Loucy (cell line): ENCODE results near the gene SRPK3.

Experiments used
- H2AFZ ChIP-seq: fragments of 200-600 bp; sonication (generic); 2 replicates; pipeline ENCODE4 v1.6.0; 2016; ENCODE audit warnings: antibody characterized with exemption, mild to moderate bottlenecking, low read length, moderate library complexity
- H3F3A ChIP-seq: fragments of 200-600 bp; 2 replicates; pipeline ENCODE4 v1.6.0; 2016; ENCODE audit warnings: antibody characterized with exemption, low read depth, mild to moderate bottlenecking
- H3K27me3 ChIP-seq: fragments of 200-600 bp; sonication (generic); 2 replicates; pipeline ENCODE4 v1.6.1; 2014; ENCODE audit warnings: low read length, mild to moderate bottlenecking; ENCODE audit not compliant: insufficient read depth, poor library complexity, severe bottlenecking
- H3K36me3 ChIP-seq: fragments of 200-600 bp; sonication (generic); 2 replicates; pipeline ENCODE4 v1.6.1; 2016; ENCODE audit warnings: low read length; ENCODE audit not compliant: insufficient read depth
- H3K4me1 ChIP-seq: fragments of 200-600 bp; sonication (generic); 2 replicates; pipeline ENCODE4 v1.5.1; 2014; ENCODE audit warnings: low read length, mild to moderate bottlenecking; ENCODE audit not compliant: insufficient read depth, poor library complexity, severe bottlenecking
- H3K4me2 ChIP-seq: fragments of 200-600 bp; sonication (generic); 2 replicates; pipeline ENCODE4 v1.6.0; 2014; ENCODE audit warnings: antibody characterized with exemption, low read length, low read depth, mild to moderate bottlenecking; ENCODE audit not compliant: poor library complexity, severe bottlenecking
- H3K4me3 ChIP-seq: fragments of 200-600 bp; sonication (generic); 2 replicates; pipeline ENCODE4 v1.5.1; 2014; ENCODE audit warnings: low read length, mild to moderate bottlenecking, mixed read lengths; ENCODE audit not compliant: poor library complexity, severe bottlenecking
- H3K79me2 ChIP-seq: fragments of 200-600 bp; sonication (generic); 2 replicates; pipeline ENCODE4 v1.6.1; 2014; ENCODE audit warnings: low read length; ENCODE audit not compliant: insufficient read depth
- H3K9ac ChIP-seq: fragments of 200-600 bp; sonication (generic); 2 replicates; pipeline ENCODE4 v1.6.0; 2014; ENCODE audit warnings: mild to moderate bottlenecking, low read depth, low read length, moderate library complexity; ENCODE audit not compliant: poor library complexity, severe bottlenecking
- H3K9me2 ChIP-seq: fragments of 200-600 bp; sonication (generic); replicated peaks from 2 replicates; pipeline ENCODE4 v1.6.1; 2016; ENCODE audit warnings: low read depth, low read length, mixed read lengths
- H3K9me3 ChIP-seq: fragments of 200-600 bp; sonication (generic); 2 replicates; pipeline ENCODE4 v1.6.1; 2014; ENCODE audit warnings: mild to moderate bottlenecking, antibody characterized with exemption, low read length, low read depth; ENCODE audit not compliant: insufficient read depth
- H4K20me1 ChIP-seq: fragments of 200-600 bp; sonication (generic); 2 replicates; pipeline ENCODE4 v1.6.0; 2014; ENCODE audit warnings: antibody characterized with exemption, low read length, mild to moderate bottlenecking; ENCODE audit not compliant: insufficient read depth, poor library complexity, severe bottlenecking
- EZH2phosphoT487 ChIP-seq: fragments of 200-600 bp; IDR thresholded peaks from 2 replicates; pipeline ENCODE4 v1.6.1; 2018; ENCODE audit warnings: antibody characterized with exemption, mild to moderate bottlenecking, moderate library complexity, borderline replicate concordance
- TF ChIP-seq, protein P1 (sequence below): fragments of 200-600 bp; sonication (generic); conservative IDR thresholded peaks from 2 replicates; pipeline ENCODE4 v1.5.1; 2014; ENCODE audit warnings: mild to moderate bottlenecking, antibody characterized with exemption, low read length

Gene SRPK3

DNA sequence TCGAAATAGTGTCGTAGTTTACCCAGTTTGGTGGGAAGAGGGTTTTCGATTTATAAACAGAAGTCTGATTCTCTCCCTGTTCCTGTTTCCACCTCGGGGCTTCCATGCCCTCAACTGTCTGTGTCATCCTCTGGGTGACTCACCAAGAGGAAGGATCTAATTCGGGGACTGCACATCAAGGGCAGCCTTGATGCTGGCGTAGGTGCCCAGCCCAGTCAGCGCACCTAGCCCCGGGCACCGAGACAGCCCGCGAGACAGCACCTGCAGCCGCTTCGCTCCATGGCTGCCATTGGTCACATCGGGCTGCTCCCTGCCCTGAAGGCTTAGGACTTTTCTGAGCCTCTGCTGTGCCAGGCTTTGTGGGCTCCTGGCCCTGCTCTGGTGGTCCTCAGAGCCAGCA, 48.4 kb upstream of the SRPK3 start:
- H3K27me3 ChIP-seq, result no peaks in the 10 kb centered on the region
- H3K4me1 ChIP-seq, result peaks cover 12% of the 10 kb centered on the region
- no peak overlapping the region for H3K4me2 ChIP-seq
- H3K9me3 ChIP-seq, result no peaks in the 10 kb centered on the region
- no peaks in the 10 kb centered on the region for H3K9me2 ChIP-seq
- H3F3A ChIP-seq, result no peaks in the 10 kb centered on the region
- no peak overlapping the region for H3K4me3 ChIP-seq
- TF ChIP-seq, protein P1, sequence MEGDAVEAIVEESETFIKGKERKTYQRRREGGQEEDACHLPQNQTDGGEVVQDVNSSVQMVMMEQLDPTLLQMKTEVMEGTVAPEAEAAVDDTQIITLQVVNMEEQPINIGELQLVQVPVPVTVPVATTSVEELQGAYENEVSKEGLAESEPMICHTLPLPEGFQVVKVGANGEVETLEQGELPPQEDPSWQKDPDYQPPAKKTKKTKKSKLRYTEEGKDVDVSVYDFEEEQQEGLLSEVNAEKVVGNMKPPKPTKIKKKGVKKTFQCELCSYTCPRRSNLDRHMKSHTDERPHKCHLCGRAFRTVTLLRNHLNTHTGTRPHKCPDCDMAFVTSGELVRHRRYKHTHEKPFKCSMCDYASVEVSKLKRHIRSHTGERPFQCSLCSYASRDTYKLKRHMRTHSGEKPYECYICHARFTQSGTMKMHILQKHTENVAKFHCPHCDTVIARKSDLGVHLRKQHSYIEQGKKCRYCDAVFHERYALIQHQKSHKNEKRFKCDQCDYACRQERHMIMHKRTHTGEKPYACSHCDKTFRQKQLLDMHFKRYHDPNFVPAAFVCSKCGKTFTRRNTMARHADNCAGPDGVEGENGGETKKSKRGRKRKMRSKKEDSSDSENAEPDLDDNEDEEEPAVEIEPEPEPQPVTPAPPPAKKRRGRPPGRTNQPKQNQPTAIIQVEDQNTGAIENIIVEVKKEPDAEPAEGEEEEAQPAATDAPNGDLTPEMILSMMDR, result no peak
- TF ChIP-seq EZH2phosphoT487, result no peak
- H3K9ac ChIP-seq, result no peak overlapping the region
- H3K79me2 ChIP-seq, result no peaks in the 10 kb centered on the region
- no peaks in the 10 kb centered on the region for H3K36me3 ChIP-seq
- no peaks in the 10 kb centered on the region for H4K20me1 ChIP-seq
- H2AFZ ChIP-seq, result no peak overlapping the region

DNA sequence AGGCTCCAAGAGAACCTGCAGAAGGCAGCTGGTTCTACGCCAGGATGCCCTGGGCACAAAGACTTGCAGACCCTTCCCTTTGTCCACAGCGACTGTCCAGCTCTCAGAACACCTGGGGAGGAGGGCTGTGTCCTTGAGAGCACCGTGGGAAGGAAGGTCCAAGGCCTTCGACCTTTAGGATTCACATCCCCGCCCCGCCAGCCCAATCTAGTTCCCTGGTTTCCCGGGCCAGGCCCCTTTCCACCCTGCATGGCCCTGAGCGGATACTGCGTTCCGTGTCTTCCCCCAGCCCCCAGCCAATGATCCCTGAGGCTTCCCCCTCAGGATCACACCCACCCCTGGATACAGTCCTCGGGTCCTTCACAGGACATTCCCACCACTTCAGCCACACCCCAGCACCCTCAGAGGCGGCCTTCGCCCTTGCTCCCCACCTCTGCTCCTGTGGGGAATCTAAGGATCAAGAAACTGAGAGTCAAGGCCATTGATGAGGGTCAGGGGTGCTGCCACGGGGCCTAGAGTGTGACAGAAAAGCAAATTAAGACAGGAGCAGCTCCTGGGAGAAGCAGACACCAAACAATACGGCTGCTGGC, 47.1 kb upstream of the SRPK3 start:
- no peaks in the 10 kb centered on the region for H4K20me1 ChIP-seq
- TF ChIP-seq EZH2phosphoT487, result no peak
- TF ChIP-seq, protein P1, result no peak

DNA sequence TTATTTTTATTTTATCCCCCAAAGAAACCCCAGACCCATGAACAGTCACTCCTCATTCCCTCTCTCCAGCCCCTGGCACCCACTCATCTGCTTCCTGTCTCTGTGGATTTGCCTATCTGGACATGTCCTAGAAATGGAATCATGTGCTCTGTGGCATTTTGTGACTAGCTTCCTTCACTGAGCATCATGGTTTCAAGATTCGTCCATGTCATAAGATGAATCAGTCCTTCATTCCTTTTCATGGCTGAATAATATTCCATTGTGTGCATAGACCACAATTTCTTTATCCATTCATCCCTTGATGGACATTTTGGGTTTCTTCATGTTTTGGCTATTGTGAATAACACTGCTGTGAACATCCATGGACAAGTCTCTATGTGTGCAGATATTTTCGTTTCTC, 46.0 kb upstream of the SRPK3 start:
- Histone ChIP-seq H3K4me1 (peaks cover 4% of the 10 kb centered on the region), H4K20me1 (no peaks in the 10 kb centered on the region), H3K9me2 (no peaks in the 10 kb centered on the region), H2AFZ (no peak overlapping the region), H3K9ac (no peak overlapping the region), H3K27me3 (no peaks in the 10 kb centered on the region), H3F3A (no peaks in the 10 kb centered on the region), H3K9me3 (no peaks in the 10 kb centered on the region), H3K4me2 (no peak overlapping the region), H3K4me3 (no peak overlapping the region), H3K36me3 (no peaks in the 10 kb centered on the region), H3K79me2 (no peaks in the 10 kb centered on the region)
- no peak for TF ChIP-seq EZH2phosphoT487
- TF ChIP-seq, protein P1, result no peak

More for the DNA sequence above, 47.1 kb upstream of the SRPK3 start:
- Histone ChIP-seq H2AFZ (no peak overlapping the region), H3K9ac (no peak overlapping the region), H3K27me3 (no peaks in the 10 kb centered on the region), H3F3A (no peaks in the 10 kb centered on the region), H3K79me2 (no peaks in the 10 kb centered on the region), H3K9me2 (no peaks in the 10 kb centered on the region), H3K36me3 (no peaks in the 10 kb centered on the region), H3K4me3 (no peak overlapping the region), H3K4me2 (no peak overlapping the region), H3K9me3 (no peaks in the 10 kb centered on the region), H3K4me1 (peaks cover 3% of the 10 kb centered on the region)
